ENCODE data around the gene CDH12. TPM values are rescaled to one million over a fixed set of nuclear protein-coding genes. Genes with fewer than 3 reads are reported as not detected.

Gene CDH12
- polyA plus RNA-seq, 4 donors = 2.6 TPM; not detected in 3

DNA sequence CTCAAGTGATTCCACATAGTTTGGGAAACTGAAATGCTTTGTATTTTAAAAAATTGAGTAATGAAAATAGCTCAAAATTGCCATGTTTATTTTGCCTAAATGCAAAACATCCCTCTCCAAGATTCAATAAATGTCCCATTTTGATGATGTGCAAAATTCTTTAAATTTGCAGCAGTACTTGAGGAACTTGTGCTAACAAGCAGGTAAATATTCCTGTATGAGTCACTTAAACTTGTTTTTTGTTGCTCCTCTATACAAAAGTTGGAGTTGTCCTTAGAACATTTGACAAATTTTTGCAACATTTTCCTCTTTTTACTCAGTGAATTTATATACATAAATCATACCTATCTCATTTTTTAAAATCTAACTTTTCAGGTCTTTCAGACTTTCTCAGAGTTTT is 280.2 kb downstream of the CDH12 start:
- Histone ChIP-seq H3K36me3 (ENCODE audit: control insufficient read depth in 3 of 3, insufficient read depth in 2 of 3, low read depth in 1 of 3, low read length in 3 of 3) (no peaks in the 10 kb centered on the region), H3K27me3 (ENCODE audit: control insufficient read depth in 3 of 3, insufficient read depth in 3 of 3, low read length in 3 of 3) (no peaks in the 10 kb centered on the region), H3K27ac (ENCODE audit: low read depth in 1 of 3, low read length in 2 of 3) (no peak overlapping the region), H3K4me3 (ENCODE audit: low read depth in 1 of 3, low read length in 3 of 3) (no peak overlapping the region), H3K4me1 (ENCODE audit: control insufficient read depth in 3 of 3, insufficient read depth in 2 of 3, low read depth in 1 of 3, low read length in 2 of 3) (no peaks in the 10 kb centered on the region), H3K9me3 (ENCODE audit: control insufficient read depth in 2 of 2, insufficient read depth in 1 of 2, low read depth in 1 of 2, low read length in 1 of 2) (no peaks in the 10 kb centered on the region)
- DNase-seq = no peak
- no peak for FAIRE-seq

DNA sequence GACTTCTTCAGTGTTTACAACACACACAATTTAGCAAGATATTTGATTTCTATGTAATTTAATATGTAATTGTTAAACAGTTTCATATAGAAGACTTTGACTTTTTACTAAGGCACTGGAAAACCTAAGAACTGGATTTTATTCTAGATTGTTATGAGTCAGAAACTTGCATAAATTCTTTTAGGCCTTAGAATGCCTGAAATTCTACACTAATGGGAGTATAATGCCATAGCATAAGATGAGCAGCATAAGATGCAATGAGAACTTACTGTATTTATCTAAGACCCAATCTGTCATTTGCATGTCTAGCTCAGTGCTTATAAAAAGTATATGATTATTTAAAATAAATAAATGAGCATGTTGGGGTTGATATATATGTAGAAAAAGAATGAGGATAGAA is 285.2 kb downstream of the CDH12 start:
- Histone ChIP-seq H3K27ac (ENCODE audit: low read depth in 1 of 3, low read length in 2 of 3) (no peak overlapping the region), H3K4me3 (ENCODE audit: low read depth in 1 of 3, low read length in 3 of 3) (no peak overlapping the region), H3K27me3 (ENCODE audit: control insufficient read depth in 3 of 3, insufficient read depth in 3 of 3, low read length in 3 of 3) (no peaks in the 10 kb centered on the region), H3K36me3 (ENCODE audit: control insufficient read depth in 3 of 3, insufficient read depth in 2 of 3, low read depth in 1 of 3, low read length in 3 of 3) (no peaks in the 10 kb centered on the region), H3K4me1 (ENCODE audit: control insufficient read depth in 3 of 3, insufficient read depth in 2 of 3, low read depth in 1 of 3, low read length in 2 of 3) (no peaks in the 10 kb centered on the region), H3K9me3 (ENCODE audit: control insufficient read depth in 2 of 2, insufficient read depth in 1 of 2, low read depth in 1 of 2, low read length in 1 of 2) (no peaks in the 10 kb centered on the region)
- DNase-seq (no peak), FAIRE-seq (no peak)

DNA sequence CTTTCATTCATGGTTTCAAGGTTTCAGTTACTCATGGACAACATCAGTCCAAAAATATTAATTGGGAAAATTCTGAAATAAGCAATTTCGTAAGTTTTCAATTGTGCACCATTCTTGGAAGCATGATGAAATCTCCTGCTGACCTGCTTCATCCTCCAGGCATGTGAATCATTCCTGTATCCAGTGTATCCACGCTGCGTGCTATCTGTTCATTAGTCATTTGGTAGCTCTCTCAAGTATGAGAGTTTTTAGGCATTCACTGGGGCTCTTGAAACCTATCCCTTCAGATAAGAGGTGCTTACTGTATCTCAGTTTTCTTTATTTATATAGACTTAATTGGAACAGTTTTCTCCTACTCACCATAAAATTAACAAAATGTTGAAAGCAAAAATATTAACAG is 293.0 kb downstream of the CDH12 start:
- 73 to 78% (median 78%) methylated on average over 3 of the region's 3 CpGs for WGBS, 3 donors
- H3K36me3 ChIP-seq (ENCODE audit: control insufficient read depth in 3 of 3, insufficient read depth in 2 of 3, low read depth in 1 of 3, low read length in 3 of 3) = no peaks in the 10 kb centered on the region
- no peaks in the 10 kb centered on the region for H3K9me3 ChIP-seq (ENCODE audit: control insufficient read depth in 2 of 2, insufficient read depth in 1 of 2, low read depth in 1 of 2, low read length in 1 of 2)
- no peaks in the 10 kb centered on the region for H3K27me3 ChIP-seq (ENCODE audit: control insufficient read depth in 3 of 3, insufficient read depth in 3 of 3, low read length in 3 of 3)
- no peak for DNase-seq
- H3K4me3 ChIP-seq (ENCODE audit: low read depth in 1 of 3, low read length in 3 of 3) = no peak overlapping the region
- no peak overlapping the region for H3K27ac ChIP-seq (ENCODE audit: low read depth in 1 of 3, low read length in 2 of 3)
- FAIRE-seq = no peak
- no peaks in the 10 kb centered on the region for H3K4me1 ChIP-seq (ENCODE audit: control insufficient read depth in 3 of 3, insufficient read depth in 2 of 3, low read depth in 1 of 3, low read length in 2 of 3)

DNA sequence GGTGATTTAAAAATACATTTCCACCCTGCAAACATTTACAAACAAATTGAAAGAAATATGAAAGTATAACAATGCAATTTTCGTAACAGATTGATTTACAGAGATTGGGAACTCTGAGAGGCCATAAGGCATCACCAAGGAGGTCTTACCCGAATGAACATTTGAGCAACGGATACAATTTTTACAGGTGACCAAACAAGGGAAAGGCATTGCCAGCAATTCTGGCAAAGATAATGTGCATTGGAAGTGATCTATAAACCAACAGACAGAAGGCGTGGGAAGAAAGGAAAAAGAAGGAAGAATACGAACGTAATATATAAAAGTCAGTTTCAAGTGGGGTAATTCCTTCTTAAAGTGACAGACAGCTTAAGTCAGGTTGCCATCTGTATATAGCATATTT is 295.9 kb downstream of the CDH12 start:
- Histone ChIP-seq H3K36me3 (ENCODE audit: control insufficient read depth in 3 of 3, insufficient read depth in 2 of 3, low read depth in 1 of 3, low read length in 3 of 3) (no peaks in the 10 kb centered on the region), H3K27me3 (ENCODE audit: control insufficient read depth in 3 of 3, insufficient read depth in 3 of 3, low read length in 3 of 3) (no peaks in the 10 kb centered on the region), H3K4me3 (ENCODE audit: low read depth in 1 of 3, low read length in 3 of 3) (no peak overlapping the region), H3K27ac (ENCODE audit: low read depth in 1 of 3, low read length in 2 of 3) (no peak overlapping the region), H3K9me3 (ENCODE audit: control insufficient read depth in 2 of 2, insufficient read depth in 1 of 2, low read depth in 1 of 2, low read length in 1 of 2) (no peaks in the 10 kb centered on the region), H3K4me1 (ENCODE audit: control insufficient read depth in 3 of 3, insufficient read depth in 2 of 3, low read depth in 1 of 3, low read length in 2 of 3) (no peaks in the 10 kb centered on the region)
- DNase-seq = no peak
- WGBS, 3 donors = 82 to 88% (median 82%) methylated on average over 6 of the region's 6 CpGs
- no peak for FAIRE-seq

DNA sequence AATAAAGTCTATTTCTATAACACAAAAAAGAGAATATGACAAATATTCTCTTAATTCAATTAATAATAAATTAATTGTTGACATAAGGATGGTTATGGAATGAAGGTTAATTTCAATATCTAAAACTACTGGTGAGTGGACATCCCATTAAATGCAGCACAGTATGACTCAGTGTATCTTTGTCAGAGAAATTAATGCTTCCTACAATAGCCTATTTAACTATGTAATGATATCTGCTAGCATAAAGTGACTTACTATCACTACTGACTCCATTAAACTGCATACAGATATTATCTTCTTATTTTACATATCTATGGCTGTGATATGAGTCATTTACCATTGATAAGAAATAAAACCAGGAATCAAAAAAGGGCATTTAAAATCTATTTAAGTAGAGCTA is 298.7 kb downstream of the CDH12 start:
- FAIRE-seq = no peak
- H3K27me3 ChIP-seq (ENCODE audit: control insufficient read depth in 3 of 3, insufficient read depth in 3 of 3, low read length in 3 of 3) = no peaks in the 10 kb centered on the region

DNA sequence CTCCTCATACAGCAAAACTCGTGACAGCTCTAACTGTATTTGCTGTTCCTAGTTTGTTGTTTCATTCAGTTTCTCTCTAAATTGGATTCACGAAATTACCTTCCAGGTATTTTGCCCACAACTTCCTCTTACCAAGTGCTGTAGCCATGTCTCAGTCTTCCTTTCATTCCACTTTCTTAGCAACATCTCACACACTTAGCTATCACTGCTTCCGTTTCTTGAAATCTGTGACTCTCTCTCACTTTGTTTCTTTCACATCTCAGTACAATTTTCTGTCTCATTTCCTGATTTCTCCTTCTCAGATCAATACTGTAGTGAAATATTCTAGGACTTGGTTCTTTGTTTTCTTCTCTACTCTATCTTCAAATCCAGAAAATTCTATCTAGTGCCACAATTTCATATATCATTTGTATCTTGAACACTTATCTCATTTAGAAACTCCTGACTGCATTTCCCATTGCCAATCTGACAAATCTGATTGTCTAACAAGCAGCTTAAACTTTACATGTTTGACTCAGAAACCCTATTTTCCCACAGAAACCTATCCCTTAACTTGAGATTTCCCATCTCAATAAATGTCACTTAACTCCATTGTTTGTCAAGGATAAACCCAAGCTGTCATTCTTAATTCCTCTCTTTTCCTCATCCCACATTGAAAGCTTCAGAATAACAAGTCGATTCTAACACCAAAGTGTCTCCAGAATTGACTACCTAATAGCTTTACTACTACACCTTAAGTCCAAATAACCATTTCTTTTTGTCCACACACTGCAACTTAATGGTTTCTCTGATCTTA is 303.1 kb downstream of the CDH12 start:
- H3K36me3 ChIP-seq (ENCODE audit: control insufficient read depth in 3 of 3, insufficient read depth in 2 of 3, low read depth in 1 of 3, low read length in 3 of 3) = no peaks in the 10 kb centered on the region
- no peaks in the 10 kb centered on the region for H3K4me1 ChIP-seq (ENCODE audit: control insufficient read depth in 3 of 3, insufficient read depth in 2 of 3, low read depth in 1 of 3, low read length in 2 of 3)
- DNase-seq = no peak
- no peak overlapping the region for H3K4me3 ChIP-seq (ENCODE audit: low read depth in 1 of 3, low read length in 3 of 3)
- no peak overlapping the region for H3K27ac ChIP-seq (ENCODE audit: low read depth in 1 of 3, low read length in 2 of 3)
- no peaks in the 10 kb centered on the region for H3K27me3 ChIP-seq (ENCODE audit: control insufficient read depth in 3 of 3, insufficient read depth in 3 of 3, low read length in 3 of 3)
- no peak for FAIRE-seq
- 64 to 75% (median 68%) methylated on average over 4 of the region's 4 CpGs for WGBS, 3 donors
- H3K9me3 ChIP-seq (ENCODE audit: control insufficient read depth in 2 of 2, insufficient read depth in 1 of 2, low read depth in 1 of 2, low read length in 1 of 2) = no peaks in the 10 kb centered on the region

More for the DNA sequence above, 298.7 kb downstream of the CDH12 start:
- Histone ChIP-seq H3K9me3 (ENCODE audit: control insufficient read depth in 2 of 2, insufficient read depth in 1 of 2, low read depth in 1 of 2, low read length in 1 of 2) (no peaks in the 10 kb centered on the region), H3K4me1 (ENCODE audit: control insufficient read depth in 3 of 3, insufficient read depth in 2 of 3, low read depth in 1 of 3, low read length in 2 of 3) (no peaks in the 10 kb centered on the region), H3K4me3 (ENCODE audit: low read depth in 1 of 3, low read length in 3 of 3) (no peak overlapping the region), H3K36me3 (ENCODE audit: control insufficient read depth in 3 of 3, insufficient read depth in 2 of 3, low read depth in 1 of 3, low read length in 3 of 3) (no peaks in the 10 kb centered on the region), H3K27ac (ENCODE audit: low read depth in 1 of 3, low read length in 2 of 3) (no peak overlapping the region)
- no peak for DNase-seq

DNA sequence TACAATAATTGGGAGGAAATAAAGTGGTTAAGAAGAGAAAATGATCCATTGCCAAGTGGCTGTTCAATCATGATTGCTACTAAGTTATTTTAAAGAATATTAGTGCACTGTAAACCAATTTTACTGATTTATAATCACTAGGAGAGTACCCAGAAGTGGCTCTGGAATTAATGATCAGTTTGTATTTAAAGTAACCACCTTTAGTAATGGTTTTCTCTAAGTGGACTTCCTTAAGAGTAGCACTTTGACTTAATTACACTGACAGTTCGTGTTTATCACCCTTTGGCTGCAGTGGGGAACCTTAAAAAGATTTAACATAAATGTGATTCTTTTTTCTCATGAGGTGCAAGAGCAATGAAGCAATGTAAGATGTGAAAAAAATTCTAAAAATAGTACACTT is 310.8 kb downstream of the CDH12 start:
- 24 to 28% (median 28%) methylated on average over 1 of the region's 1 CpG for WGBS, 3 donors
- no peaks in the 10 kb centered on the region for H3K27me3 ChIP-seq (ENCODE audit: control insufficient read depth in 3 of 3, insufficient read depth in 3 of 3, low read length in 3 of 3)
- H3K27ac ChIP-seq (ENCODE audit: low read depth in 1 of 3, low read length in 2 of 3) = no peak overlapping the region
- H3K9me3 ChIP-seq (ENCODE audit: control insufficient read depth in 2 of 2, insufficient read depth in 1 of 2, low read depth in 1 of 2, low read length in 1 of 2) = peaks cover 0 to 5% of the 10 kb centered on the region in 2 donors
- DNase-seq (no peak), FAIRE-seq (no peak)
- H3K36me3 ChIP-seq (ENCODE audit: control insufficient read depth in 3 of 3, insufficient read depth in 2 of 3, low read depth in 1 of 3, low read length in 3 of 3) = no peaks in the 10 kb centered on the region
- no peaks in the 10 kb centered on the region for H3K4me1 ChIP-seq (ENCODE audit: control insufficient read depth in 3 of 3, insufficient read depth in 2 of 3, low read depth in 1 of 3, low read length in 2 of 3)
- no peak overlapping the region for H3K4me3 ChIP-seq (ENCODE audit: low read depth in 1 of 3, low read length in 3 of 3)

DNA sequence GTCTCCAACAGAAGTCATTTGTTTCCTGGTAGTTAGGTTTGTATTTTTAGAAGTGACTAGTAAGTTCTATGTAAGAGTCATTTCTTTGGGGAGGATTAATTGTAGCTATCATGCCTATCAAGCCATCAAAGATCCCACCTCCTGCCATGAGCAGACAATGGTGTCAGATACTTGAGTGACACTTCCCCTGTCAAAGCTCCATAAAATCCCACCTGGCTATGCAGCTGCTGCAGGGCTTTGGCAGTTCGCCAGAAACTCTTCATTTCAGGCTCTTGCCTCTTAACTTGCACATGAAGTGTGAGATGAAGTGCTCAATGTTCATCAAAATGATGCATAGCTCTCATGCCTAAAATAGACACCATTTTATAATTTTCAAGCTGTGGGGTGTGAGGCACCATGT is 312.1 kb downstream of the CDH12 start:
- no peaks in the 10 kb centered on the region for H3K4me1 ChIP-seq (ENCODE audit: control insufficient read depth in 3 of 3, insufficient read depth in 2 of 3, low read depth in 1 of 3, low read length in 2 of 3)
- H3K27ac ChIP-seq (ENCODE audit: low read depth in 1 of 3, low read length in 2 of 3) = no peak overlapping the region
- no peak for DNase-seq
- no peaks in the 10 kb centered on the region for H3K27me3 ChIP-seq (ENCODE audit: control insufficient read depth in 3 of 3, insufficient read depth in 3 of 3, low read length in 3 of 3)
- 31 to 59% (median 46%) methylated on average over 1 of the region's 1 CpG for WGBS, 3 donors
- FAIRE-seq = no peak
- peaks cover 0 to 7% of the 10 kb centered on the region in 2 donors for H3K9me3 ChIP-seq (ENCODE audit: control insufficient read depth in 2 of 2, insufficient read depth in 1 of 2, low read depth in 1 of 2, low read length in 1 of 2)
- no peaks in the 10 kb centered on the region for H3K36me3 ChIP-seq (ENCODE audit: control insufficient read depth in 3 of 3, insufficient read depth in 2 of 3, low read depth in 1 of 3, low read length in 3 of 3)
- H3K4me3 ChIP-seq (ENCODE audit: low read depth in 1 of 3, low read length in 3 of 3) = no peak overlapping the region

DNA sequence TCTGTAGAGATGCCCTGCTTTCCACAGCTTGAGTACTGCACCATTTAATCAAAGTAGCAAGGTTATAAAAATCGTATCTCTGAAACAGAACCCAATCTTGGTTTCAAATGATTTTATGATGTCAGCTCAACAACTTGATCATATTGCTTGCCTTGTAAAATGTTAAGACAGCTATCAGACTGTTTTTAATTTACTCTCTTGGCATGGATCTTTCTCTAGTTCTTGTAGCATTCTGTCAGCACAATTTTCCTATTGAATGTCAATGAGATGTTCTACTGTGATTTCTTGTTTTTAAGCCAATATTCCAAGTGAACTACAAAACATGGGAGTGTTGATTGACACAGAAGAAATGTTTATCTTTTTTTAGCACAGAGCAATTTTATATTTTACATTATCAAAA is 313.4 kb downstream of the CDH12 start:
- FAIRE-seq (no peak), DNase-seq (no peak)
- Histone ChIP-seq H3K27me3 (ENCODE audit: control insufficient read depth in 3 of 3, insufficient read depth in 3 of 3, low read length in 3 of 3) (no peaks in the 10 kb centered on the region), H3K4me3 (ENCODE audit: low read depth in 1 of 3, low read length in 3 of 3) (no peak overlapping the region), H3K27ac (ENCODE audit: low read depth in 1 of 3, low read length in 2 of 3) (no peak overlapping the region), H3K9me3 (ENCODE audit: control insufficient read depth in 2 of 2, insufficient read depth in 1 of 2, low read depth in 1 of 2, low read length in 1 of 2) (peaks cover 0 to 7% of the 10 kb centered on the region in 2 donors), H3K36me3 (ENCODE audit: control insufficient read depth in 3 of 3, insufficient read depth in 2 of 3, low read depth in 1 of 3, low read length in 3 of 3) (no peaks in the 10 kb centered on the region), H3K4me1 (ENCODE audit: control insufficient read depth in 3 of 3, insufficient read depth in 2 of 3, low read depth in 1 of 3, low read length in 2 of 3) (no peaks in the 10 kb centered on the region)
- WGBS, 3 donors = 17 to 61% (median 48%) methylated on average over 1 of the region's 1 CpG

All from small intestine (tissue), 7 donors.